Prostate gland (tissue), 2 donors: ENCODE data around the gene INTS14.
"Not testable (repeated sequence)": the region's sequence is repeated elsewhere in the genome, so short reads cannot be mapped to it uniquely, and the experiment has no call there.

Source experiments
- CTCF ChIP-seq, 4 experiments: fragments of 200-600 bp in 2 of 4; fragments of 450-650 bp in 2 of 4; sonication (generic) in 2 of 4; IDR thresholded peaks; 1 replicate in 3 of 4; 2 replicates in 1 of 4; pipeline ENCODE4 v1.5.1; 2016 to 2019; ENCODE audit warnings: antibody characterized with exemption in 4 of 4, mild to moderate bottlenecking in 2 of 4, moderate library complexity in 2 of 4
- POLR2A ChIP-seq: fragments of 450-650 bp; IDR thresholded peaks from one replicate; pipeline ENCODE4 v1.6.1; 2016; ENCODE audit warnings: antibody characterized with exemption, mild to moderate bottlenecking

- TF ChIP-seq CTCF (IDR thresholded peaks at IDR 0.05); POLR2A: not testable (repeated sequence)
Measured at GRCh38 chr15:65549288-65549687, 61.6 kb downstream of the INTS14 start.
